Smooth muscle cell of the brain vasculature (primary cell): ENCODE measurements around the gene SERTAD1.
"Not testable (repeated sequence)": the region's sequence is repeated elsewhere in the genome, so short reads cannot be mapped to it uniquely, and the experiment has no call there.

Experiments
- DNase-seq: peaks from one replicate; pipeline ENCODE4 v3.0.0-alpha.2; 2012; ENCODE audit warnings: low read depth, low spot score

SERTAD1 gene

DNA sequence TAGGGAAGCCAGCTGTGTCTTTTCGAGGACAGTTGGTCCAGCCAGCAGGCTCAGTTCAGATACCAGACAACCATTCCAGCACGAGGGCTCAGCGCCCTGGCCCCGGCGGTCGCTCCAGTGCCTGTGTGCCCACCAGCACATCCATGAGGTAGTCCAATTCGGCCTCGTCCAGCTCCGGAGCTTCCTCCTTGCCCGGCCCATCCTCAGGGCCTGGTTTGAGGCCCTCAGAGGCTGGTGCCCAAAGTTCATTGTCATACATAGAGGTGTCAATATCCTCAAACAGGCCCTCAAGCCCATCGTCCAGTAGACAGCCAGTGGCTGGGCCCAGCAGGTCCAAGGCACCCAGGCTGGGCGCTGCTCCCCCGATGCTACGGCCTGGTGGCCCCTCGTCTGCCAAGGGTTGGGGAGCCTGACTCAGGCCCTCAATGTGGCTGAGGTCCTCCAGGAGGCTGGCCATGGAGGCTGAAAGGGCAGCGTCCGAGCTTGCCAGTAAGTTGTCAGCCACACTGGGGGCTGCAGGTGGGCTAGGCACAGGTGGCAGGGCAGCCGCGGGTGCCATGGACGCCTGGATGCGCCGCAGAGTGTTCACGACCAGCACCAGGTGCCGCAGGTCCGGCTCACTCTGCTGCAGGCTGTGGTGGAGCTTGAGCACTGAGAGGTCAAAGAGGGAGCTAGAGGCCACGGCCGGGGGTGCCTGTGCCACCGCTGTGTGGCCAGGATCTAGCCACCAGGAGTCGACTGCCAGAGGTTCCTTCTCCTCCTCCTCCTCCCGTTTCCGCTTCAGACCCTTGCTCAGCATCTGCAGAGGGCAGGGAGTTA lies 2.8 kb downstream of the SERTAD1 start:
- DNase-seq: no peak

DNA sequence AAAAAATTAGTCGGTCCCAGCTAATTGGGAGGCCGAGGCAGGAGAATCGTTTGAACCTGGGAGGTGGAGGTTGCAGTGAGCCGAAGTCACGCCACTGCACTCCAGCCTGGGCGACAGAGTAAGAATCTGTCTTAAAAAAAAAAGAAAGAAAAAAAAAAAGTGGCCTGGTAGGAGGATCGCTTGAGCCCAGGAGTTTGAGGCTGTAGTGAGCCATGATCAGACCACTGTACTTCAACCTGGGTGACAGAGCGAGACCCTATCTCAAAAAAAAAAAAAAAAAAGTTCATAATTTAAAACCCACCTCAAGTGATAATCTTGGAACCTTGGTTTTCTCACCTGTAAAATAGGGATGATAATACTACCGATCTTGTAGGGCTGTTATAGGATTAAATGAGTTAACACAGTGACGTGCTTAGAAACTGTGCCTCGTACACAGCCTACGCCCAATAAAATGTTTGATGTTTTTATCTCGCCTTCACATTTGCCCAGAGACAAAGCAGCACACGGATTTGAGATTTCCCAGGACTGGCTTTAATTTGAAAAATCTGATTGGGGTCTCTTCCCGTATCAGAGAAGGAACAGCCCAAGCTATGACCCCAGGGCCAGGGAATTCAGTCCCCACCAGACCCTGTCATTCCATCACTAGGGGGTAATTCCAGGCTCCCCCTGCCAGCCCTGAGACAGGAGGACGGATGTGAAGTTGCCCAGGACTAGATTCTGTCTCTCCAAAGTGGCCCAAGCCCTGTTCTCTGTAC lies 3.6 kb downstream of the SERTAD1 start:
- no peak for DNase-seq

DNA sequence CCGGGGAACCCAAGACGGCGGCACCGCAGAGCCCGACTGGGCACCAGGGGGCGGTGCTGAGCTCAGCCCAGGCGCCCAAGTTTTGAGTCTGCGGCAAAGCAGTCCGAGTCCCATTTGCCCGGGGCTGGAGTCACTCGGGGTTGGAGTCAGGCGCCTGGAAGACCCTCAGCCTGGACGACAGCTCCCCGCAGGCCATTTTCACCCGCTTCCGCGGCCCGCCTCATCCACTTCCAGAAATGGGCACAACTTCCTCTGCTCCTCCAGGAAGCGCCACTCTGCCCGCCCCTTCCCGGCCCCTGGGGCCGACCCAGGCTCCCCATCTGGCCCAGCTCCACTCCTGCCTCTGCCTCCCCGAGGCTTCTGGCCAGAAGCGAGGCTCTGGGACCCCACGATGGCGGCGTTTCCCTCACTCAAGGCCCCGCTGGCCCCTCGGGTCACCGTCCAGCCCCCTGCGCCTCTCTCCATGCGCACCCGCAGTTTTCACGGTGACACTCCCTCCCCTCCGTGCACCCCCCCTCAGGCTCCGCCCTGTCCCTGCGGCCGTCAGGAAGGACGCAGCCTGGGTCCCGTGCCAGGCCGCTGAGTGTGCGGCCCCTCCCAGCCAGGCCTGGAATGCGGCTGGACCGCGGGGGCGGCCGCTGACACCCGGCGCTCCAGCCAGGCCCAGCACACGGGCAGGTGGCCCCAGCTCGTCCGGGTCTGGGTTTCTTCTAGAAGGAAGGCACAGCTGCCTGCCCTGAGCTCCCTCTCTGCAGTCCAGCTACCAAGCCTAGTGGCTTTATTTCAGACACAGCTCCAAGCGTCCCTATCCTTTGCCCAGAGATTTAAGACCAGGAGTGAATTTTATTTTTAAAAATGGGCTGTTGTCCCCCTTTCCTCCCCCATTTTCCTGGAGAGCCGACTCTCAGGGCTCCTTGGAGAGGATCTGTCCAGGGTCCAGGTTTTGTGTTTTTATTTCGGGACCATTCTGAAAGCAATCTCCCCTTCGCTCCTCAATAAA lies 4.7 kb downstream of the SERTAD1 start:
- DNase-seq: peak; percentile 64

DNA sequence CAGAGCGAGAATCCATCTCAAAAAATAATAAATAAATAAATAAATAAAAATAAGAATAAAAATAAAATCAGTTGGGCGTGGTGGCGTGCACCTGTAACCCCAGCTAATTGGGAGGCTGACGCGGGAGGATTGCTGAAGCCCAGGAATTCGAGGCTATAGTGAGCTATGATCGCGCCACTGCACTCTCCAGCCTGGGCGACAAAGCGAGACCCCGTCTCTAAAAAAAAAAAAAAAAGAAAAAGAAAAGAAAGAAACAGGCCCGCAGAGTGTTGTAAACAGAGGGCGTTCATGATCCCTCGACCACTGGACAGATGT lies 5.4 kb downstream of the SERTAD1 start:
- no peak for DNase-seq

DNA sequence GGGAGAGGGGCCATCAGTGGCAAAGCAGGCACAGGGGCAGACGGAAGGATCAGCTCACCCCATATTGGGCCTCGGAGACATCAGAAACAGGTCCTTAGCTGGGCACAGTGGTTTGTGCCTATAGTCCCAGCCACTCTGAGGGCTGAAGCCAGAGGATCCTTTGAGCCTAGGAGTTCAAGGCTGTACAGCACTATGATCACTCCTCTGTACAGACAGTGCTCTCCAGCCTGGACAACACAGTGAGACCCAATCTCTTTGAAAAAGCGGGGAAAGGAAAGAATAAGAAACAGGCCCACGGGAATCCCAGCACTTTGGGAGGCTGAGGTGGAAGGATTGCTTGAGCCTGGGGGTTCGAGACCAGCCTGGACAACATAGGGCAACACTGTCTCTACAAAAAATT lies 6.0 kb downstream of the SERTAD1 start:
- no peak for DNase-seq

DNA sequence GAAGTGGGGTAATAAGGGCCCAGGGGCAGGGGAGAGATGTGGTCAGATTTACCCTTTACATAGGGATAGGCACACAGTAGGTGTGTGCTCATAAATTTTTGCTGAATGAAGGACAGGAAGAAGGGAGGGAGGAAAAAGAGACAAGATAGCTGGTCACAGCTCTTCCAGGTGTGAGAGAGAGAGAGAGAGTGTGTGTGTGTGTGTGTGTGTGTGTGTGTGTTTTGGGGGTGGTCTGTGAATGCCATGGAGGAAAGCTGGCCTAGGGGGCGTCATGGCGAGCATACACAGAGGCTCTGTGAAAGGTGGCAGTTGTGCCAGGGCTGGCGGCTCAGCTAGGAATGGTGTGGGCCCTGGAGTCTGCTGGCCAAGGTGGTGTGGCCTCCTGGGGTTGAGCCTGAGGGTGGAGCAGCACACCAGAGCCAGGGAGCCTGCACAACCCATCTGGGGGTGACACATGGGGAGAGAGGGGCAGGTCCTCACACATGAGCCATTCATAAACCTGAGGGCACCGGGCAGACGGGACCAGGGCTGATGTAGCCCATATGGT lies 6.7 kb downstream of the SERTAD1 start:
- DNase-seq: no peak

DNA sequence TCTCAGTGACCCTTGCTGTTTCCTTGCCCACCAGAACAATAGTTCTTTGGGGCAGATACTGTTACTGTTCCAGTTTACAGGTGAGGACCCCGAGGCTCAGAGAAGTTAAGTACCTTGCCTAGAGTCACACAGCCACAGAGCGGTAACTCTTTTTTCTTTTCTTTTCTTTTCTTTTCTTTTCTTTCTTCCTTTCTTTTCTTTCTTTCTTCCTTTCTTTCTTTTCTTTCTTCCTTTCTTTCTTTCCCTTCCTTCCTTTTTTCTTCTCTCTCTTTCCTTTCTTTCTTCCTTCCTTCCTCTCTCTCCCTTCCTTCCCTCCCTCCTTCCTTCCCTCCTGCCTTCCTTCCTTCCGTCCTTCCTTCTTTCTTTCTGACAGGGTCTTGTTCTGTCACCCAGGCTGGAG lies 7.8 kb downstream of the SERTAD1 start:
- no peak for DNase-seq

DNA sequence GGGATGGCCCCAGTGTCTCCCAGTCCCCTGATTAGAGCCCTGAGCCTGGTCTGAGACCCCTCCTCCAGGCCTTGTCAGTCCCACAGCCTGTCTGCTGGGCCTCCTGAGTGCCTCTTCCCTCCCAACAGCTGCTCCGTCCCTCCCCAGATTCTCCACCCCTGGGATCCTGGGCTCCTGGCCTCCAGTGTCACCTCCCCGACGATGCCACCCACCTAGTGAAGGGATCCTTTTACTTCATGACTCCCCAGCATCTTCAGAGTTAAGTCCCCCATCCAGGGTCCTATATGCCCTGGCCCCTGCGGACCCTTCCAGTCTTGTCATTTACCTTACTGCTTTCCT lies 8.2 kb downstream of the SERTAD1 start:
- no peak for DNase-seq

DNA sequence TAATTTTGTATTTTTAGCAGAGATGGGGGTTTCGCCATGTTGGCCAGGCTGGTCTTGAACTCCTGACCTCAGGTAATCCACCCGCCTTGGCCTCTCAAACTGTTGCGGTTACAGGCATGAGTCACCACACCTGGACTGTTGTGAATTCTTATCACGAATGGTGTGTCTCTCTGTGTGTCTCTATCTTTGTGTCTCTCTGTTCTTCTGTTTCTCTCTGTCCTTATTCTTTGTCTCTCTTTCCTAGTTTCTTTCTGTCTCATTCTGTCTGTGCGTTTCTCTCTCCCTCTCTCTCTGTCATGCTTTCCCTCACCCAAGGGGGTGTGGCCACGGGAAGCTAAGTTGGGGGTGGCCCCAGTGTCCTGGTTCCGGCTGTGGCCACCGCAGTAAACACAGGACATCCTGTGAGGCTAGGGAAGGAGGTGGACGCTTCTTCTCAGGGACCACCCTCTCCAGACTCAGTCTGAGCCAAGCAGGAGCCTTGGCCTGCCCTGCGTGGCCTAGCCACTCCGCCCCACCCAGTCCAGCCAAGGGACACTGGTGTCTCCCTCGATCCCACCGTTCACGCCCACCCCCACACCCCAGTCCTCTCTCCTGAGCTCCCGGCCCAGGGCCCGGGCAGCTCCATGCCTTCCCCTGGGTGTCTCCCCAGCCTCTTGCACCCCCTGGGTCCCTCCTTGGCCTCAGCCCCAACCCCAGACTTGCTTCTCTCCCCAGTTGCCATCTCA lies 8.7 kb downstream of the SERTAD1 start:
- no peak for DNase-seq

DNA sequence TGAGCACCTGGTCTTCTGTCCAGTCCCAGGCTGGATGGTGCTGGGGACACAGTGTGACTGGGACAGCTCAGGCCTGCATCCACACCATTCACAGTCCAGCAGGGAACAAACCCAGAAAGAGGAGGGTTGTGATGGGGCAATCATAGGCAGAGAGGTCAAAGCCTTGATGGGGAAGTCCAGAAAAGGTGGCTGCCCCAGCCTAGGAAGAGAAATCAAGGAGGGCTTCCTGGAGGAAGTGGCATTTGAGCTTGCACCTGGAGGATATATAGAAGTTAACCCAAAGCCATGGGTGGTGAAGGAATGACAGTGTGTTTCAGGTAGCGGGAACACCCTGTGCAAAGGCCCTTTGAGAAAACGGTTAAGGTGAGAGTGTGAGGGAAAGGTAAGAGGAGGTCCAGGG lies 10.0 kb downstream of the SERTAD1 start:
- DNase-seq: no peak

DNA sequence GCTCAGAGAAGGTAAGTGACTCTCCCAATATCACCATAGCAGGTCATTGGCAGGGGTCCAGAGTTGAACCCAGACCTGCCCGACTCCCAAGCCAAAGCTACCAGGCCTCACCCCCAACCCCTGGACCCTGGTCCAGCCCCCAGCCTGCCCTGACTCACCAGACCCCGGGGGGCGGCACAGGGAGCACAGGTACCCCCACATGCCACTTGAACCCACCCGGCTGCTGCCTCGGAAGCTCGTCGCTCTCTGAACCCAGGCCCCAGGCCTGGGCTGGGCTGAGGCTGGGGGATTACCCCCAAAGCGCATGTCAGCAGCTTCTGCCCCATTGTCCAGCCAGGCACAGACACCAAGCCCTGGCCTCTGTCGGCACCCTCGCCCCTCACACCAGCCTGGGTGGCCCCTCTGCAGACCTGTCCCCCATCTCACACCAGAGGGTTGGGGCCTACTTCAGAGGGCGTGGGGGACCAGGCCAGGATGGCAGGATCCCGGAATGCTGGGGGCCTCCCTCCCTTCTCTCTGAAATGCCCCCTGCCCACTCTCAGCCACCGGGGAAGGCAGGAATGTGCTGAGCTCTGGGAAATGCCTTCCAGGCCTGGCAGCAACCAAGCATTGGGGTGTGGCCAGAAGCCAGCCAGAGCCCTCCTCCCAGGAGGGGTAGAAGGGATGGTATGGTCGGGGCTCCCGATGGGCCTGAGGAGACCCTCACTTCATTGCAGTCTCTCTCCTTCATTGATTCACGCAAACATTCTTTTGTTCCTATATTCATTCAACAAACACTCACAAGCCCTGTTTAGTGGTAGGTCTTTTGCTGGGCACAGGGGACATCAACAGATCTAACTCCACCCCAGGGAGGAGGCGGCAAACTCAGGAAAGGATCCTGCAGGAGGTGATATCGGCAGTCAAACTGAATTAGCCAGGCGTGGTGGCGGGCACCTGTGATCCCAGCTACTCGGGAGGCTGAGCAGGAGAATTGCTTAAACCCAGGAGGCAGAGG lies 11.0 kb downstream of the SERTAD1 start:
- DNase-seq: no peak

DNA sequence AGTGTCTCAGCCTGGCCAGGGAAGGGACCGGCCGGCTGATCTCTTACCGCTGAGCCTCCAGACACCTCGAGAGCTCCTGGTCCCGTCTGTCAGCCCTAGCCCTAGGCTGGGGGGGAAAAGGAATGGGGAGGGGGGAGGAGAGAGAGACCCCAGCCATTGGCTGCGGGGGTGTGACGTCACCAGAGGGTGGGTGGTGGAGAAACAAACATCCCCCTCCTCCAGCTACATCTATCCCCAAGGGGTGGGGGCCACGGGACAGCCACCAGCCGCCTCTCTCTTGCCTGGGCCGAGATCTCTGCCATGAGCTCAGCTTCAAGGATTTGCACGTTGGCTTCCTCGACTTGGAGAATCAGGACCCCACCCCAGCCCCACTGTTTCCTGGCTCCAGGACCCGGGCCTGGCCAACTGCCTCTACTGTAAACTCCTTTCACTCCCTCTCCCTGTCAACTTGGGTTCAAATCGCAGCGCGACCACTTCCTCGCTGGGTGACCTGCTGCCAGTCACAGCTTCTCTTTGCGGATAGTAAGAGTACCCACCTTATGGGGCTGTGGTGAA lies 12.4 kb downstream of the SERTAD1 start, which contains the start of gene PRX:
PRX (minus strand) TSS at position 88 of the 555 bp plus-strand sequence. CDS start 5,446 bp downstream, outside the sequence.
- no peak for DNase-seq

DNA sequence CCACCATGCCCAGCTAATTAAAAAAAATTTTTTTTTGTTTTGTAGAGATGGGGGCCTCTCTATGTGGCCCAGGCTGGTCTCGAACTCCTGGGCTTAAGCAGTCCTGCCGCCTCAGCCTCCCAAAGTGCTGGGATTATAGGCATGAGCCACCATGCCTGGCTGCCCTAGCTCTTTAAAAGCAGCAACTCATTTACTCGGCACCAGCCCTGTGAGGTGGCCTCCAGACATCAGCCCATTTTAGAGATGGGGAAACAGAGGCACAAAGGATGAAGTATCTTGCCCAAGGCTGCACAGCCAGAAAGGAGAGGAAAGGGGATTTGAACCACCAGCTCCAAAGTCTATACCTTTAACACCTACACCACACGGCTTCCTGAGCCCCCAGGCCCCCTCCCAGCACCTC lies 12.9 kb downstream of the SERTAD1 start:
- DNase-seq: no peak

DNA sequence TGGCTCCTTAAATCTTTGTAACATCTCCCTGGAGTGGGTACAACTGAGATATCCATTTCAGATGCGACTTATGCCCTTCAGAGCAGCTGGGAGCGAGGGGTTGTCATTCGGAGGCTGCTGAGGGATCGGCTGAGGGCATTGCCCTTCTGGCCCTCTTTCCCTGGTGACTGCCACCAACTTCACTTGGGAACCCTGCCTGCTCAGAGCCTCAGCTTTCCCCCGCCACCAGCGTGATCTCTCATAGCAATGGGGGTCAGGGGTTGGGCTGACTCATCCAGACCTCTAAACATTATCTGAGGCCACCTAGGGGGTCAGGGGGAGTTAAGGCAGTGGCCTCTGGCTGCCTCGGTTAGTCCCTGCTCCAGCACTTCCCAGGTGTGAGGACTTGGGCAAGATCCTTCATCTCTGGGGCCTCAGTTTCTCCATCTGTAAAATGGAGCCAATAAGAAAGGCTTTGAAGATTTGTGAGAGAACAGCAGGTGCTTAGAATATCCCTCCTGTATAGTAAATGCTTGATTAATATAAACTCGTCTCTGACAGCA lies 13.8 kb downstream of the SERTAD1 start:
- DNase-seq: no peak

DNA sequence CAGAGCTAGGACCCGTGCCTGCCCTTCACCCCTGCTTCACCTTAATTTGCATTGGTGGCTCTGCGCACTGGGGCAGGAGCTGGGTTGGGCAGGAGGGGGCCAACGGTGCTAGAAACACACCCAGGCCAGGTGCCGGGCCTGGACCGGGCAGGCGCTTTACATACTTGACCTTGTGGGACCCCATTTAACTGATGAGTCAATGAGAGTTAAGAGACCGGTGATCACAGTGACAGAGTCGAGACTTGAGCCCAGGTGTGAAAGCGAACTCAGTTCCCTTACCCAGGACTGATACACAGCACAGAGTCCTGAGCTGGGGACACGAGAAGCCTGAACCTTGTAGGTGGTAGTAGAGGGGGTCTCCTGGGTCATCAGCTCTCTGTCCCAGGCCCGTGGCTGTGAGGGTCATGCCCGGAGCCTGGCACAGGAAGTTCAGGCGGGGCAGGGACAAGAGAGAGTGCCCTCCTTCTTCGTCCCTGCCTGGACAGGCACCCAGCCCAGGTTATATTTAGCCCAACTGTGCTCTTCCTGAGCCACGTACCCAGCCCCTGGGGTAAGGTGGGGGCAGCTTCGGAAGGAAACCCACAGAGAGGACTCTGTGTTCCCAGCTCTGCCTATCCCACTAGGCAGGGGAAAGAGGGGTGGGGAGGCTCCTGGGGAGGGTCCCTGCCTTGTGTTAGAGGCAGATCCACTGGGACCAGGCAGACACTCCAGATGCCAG lies 14.5 kb downstream of the SERTAD1 start:
- DNase-seq: no peak

DNA sequence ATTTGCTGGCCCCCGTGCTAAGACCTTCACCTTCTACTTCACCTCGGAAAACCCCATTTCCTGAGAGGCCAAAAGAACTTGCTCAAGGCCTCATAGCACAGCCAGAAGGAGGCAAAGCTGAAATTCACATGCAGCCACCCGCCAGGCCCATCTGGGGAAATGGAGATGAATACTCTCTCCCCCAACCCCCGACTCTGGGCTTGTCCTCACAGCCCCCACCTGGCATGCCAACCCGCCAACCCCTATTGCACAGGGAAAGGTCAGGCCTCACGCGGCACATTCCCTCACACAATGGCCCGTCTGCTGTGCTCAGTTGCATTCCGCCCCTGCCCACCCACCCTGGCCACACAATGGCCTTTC lies 15.8 kb downstream of the SERTAD1 start:
- DNase-seq: no peak

DNA sequence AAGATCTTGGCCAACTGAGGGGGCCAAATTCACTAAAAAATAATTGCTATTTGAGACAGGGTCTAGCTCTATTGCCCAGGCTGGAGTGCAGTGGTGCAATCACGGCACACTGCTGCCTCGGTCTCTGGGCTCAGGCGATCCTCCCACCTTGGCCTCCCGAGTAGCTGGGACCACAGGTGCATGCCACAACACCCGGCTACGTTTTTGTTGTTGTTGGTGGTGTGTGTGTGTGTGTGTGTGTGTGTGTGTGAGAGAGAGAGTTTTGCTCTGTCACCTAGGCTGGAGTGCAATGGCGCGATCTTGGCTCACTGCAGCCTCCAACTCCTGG lies 17.2 kb downstream of the SERTAD1 start:
- DNase-seq: not testable (repeated sequence)

DNA sequence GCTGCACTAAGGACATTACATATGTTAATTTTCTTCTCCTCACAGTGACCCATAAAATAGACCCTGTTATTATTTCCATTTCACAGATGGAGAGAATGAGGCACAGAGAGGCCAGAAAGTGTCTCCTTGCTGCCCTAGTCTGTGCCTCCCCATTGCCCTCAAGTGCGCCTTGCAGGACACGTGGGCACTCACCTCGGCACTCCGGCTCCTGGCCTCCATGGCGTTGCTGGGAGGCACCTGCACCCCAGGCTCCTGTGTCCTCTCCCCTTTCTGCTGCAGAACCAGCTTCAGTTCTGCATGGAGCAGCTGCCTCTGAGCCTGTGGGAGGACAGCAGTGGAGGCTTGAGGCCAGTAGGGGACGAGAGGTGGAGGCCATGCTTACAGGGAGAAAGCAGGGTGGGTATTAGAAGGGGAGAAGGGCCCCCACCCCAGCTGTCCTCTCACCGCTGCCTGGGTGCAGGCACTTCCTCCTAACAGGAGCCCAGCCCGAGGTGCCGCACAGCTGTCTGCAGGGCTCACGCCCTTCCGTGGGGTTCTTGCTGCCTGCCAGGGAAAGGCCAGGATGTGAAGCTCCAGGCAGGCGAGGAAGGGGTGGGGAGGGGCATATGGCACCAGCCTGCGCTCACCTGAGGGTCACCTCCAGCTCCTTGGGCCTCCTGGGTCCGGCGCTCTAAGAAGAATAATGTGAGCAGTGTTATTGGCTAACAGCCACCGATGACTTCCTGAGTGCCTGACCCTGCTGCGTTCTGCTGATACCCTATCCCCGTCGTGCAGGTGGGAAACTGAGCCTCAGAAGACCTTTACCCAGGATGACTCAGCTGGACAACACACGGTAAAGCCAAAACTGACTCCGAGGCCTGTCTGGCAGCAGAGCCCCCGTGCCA lies 17.8 kb downstream of the SERTAD1 start:
- DNase-seq: no peak
